Kasumi-1 (cell line): ENCODE data around the gene RBM14.
"Not testable (repeated sequence)": the region's sequence is repeated elsewhere in the genome, so short reads cannot be mapped to it uniquely, and the experiment has no call there.

Experiments
- DNase-seq, 2 experiments: peaks; one replicate each; lab custom pipeline; 2025; lab: John Stamatoyannopoulos, UW

Gene RBM14, protein sequence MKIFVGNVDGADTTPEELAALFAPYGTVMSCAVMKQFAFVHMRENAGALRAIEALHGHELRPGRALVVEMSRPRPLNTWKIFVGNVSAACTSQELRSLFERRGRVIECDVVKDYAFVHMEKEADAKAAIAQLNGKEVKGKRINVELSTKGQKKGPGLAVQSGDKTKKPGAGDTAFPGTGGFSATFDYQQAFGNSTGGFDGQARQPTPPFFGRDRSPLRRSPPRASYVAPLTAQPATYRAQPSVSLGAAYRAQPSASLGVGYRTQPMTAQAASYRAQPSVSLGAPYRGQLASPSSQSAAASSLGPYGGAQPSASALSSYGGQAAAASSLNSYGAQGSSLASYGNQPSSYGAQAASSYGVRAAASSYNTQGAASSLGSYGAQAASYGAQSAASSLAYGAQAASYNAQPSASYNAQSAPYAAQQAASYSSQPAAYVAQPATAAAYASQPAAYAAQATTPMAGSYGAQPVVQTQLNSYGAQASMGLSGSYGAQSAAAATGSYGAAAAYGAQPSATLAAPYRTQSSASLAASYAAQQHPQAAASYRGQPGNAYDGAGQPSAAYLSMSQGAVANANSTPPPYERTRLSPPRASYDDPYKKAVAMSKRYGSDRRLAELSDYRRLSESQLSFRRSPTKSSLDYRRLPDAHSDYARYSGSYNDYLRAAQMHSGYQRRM

DNA sequence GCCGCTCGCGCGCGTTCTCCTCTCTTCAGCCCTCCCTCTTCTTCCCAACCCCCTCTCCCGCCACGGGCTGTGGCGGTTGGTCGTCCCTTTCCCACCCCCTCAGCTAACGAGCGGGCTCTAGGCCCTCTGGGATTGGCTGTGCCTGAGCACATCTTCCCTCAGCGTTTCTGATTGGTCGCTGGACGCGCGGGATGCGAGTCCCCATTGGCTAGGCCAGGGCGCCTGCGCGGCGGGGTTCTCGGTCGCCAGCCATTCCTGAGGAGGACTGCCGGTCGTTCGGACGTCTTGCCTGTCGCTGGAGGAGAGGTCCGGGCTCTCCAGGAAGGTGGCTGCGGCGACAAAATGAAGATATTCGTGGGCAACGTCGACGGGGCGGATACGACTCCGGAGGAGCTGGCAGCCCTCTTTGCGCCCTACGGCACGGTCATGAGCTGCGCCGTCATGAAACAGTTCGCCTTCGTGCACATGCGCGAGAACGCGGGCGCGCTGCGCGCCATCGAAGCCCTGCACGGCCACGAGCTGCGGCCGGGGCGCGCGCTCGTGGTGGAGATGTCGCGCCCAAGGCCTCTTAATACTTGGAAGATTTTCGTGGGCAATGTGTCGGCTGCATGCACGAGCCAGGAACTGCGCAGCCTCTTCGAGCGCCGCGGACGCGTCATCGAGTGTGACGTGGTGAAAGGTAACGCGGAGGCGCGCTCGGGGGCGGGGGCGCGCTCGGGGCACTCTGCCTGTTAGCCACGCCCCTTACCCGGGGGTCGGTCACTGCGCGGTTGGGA, at the start of gene RBM14:
TSS of gene RBM14 (plus strand) at position 252 of the 776 bp plus-strand sequence. CDS start at position 343, 91 bp downstream.
- peak; percentile 98 for DNase-seq

DNA sequence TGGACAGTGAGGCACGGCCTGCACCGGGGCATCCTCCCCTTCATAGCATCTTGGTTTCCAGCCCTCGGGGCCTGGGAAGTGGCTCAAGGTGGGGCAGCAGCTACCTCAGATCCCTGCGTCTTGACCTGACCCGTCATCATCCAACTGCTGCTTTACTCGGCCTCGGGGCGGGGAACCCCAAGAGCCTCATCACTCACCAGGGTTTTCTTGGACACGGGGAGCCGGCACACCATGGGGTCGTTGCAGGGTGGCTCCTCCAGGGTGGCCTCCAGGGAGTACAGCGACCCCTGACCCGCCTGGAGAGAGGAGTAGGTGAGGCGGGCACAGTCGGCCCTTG, 48.7 kb upstream of the RBM14 start:
- DNase-seq = no peak

DNA sequence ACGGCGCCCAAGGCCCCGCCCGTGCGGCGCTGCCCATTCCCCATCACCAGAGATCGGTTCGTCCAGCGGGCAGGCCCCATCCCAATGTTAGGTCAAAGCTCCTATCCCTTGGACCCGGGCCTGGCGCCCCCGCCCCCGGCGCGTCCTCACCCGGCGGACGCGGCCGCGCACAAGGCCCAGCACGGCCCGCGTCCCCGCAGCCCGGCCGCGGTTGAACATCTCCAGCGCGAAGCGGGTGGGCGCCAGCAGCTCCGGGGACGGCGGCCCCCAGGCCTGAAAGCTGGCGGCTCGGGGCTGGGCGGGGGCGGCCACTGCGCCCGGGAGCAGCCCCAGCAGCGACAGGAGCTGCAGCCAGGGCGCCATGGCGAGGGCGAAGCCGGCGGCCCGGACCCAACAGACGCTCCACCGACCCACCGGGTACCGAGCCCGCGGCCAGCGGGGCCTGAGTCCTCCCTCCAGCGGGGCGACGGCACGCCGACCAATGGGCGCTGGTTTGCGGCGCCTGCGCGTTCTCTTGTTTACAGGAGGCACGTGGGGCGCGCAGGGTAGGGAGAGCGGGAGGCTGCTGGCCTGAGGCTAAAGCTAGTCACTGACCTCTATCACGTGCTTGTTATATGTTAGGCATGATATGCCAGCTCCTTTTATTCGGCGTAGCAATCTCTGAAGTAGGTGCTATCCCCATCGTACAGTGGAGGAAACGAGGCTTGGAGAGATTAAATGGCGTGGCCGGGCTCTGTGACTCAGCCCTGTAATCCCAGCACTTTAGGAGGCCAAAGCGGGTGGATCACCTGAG, 48.1 kb upstream of the RBM14 start, which contains the start of gene CTSF:
TSS of gene CTSF (minus strand) at position 483 of the 793 bp plus-strand sequence. CDS start at position 363, 120 bp downstream.
- DNase-seq = peak; percentile 33 to 57

DNA sequence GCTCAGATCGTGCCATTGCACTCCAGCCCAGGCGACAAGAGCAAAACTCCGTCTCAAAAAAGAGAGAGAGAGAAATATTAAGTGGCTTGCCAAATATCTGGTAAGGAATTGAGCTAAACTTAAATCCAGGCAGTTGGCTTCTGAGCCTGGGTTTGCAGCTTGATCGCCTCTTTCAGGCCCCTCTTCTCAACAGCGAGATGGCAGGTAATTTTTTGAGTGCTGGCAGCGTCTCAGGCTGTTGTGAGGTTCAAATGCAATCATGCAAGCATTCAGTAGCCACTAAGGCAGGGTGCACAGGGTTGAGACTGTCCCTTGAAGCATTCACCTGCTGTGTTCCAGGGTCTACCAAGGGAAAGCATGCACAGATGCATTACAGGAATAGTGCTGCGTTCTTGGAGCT, 47.4 kb upstream of the RBM14 start:
- no peak for DNase-seq

DNA sequence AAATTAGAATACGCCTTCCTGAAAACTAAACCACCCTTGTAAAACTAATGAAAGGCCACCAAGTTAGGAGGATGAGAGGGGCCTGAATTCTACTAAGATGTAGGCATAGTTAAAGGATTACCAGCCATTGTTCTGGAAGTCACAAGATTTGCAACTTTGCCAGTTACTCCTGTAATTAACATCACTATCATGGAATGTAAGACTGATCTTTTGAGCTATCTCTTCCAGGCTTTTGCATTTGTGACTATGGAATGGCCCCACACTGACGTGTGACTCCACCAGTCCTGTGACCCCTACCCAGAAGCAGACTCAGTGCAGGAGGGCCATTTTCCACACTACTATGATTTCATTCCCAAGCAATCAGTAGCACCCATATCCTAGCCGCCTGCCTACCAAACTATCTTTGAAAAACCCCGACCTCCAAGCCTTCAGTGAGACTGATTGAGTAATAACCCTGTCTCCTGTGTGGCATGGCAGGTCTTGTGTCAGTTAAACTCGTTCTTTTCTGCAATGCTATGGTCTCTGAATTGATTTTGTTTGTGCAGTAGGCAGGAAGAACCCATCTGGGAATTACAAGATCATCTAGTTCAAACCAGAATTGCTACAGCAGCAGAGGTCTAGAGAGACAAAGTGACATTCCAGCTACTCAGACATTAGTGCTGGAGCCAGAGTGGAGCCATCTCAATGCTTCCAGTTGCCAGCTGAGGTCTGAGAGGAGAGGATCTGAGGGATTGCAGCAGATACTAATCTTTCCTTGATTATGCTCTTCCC, 46.2 kb upstream of the RBM14 start:
- DNase-seq = no peak

DNA sequence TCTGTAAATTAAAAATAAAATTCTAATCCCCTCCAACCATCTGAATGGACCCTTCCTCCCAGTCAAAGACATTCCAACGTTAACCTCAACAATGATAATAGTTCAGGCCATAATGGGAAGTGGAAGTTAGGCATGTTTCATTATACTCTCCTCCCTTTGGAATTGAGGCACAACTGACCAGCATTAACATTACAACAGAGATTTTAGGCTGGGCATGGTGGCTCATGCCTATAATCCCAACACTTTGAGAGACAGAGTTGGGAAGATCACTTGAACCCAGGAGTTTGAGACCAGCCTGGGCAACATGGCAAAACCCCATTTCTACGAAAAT, 45.6 kb upstream of the RBM14 start:
- DNase-seq = no peak

DNA sequence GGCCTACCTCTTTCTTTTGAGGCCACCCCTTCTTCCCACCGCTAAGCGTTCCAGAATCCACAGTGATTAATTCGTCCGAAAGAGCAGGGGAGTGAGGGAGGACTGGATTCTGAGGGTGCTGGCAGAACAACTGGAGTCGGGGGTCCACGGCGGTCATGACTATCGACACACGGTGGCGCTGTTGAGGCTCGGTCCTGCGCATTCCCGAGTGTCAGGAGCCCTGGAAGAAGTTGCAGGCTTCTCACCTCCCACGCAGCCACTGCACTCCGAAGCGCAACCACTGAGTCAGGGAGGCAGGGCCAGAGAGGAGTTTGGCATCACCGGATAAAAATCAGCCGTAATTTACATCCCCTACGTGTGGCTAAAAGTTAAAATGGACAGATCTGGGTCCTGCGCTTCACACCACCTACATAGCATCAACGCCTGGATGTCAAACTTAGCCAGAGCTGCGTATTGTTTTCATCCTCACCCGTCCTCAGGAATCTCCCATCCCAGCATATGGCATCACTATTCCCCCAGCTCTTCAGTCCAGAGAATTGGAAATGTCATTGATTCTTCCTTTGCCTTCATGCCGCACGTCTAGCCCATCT, 37.3 kb upstream of the RBM14 start:
- DNase-seq = peak; percentile 36 to 51

DNA sequence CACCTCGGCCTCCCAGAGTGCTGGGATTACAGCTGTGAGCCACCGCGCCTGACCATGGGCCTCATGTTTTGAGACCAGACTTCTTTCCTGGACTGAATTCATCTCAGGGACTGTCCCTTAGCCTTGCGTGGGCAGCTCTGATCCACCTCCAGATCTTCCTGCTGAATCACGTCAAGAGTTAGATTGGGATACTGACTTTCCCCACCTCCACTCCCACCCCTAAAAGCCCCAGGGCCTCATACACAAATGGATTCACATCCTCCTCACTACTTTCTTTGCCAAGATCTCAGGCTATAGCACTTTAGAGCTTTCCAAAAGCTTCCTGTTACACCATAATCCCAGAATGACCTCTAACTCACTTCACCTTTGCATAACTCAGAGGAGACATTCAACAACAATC, 35.6 kb upstream of the RBM14 start:
- no peak for DNase-seq

DNA sequence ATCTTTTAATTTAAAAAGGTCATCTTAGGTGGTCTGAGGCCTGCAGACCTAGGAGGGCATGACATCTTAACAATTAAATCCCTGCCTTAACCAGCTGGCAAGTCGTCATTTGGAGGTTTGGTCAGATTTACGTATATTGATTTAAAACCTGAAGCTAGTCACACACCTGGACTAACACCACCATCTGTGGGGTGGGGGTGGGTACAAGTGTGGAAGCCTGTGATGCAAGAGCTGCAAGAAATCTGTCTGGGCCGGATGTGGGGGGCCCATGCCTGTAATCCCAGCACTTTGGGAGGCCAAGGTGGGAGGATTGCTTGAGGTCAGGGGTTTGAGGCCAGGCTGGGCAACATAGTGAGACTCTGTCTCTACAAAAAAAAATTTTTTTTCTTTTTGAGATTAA, 35.2 kb upstream of the RBM14 start:
- DNase-seq = no peak

DNA sequence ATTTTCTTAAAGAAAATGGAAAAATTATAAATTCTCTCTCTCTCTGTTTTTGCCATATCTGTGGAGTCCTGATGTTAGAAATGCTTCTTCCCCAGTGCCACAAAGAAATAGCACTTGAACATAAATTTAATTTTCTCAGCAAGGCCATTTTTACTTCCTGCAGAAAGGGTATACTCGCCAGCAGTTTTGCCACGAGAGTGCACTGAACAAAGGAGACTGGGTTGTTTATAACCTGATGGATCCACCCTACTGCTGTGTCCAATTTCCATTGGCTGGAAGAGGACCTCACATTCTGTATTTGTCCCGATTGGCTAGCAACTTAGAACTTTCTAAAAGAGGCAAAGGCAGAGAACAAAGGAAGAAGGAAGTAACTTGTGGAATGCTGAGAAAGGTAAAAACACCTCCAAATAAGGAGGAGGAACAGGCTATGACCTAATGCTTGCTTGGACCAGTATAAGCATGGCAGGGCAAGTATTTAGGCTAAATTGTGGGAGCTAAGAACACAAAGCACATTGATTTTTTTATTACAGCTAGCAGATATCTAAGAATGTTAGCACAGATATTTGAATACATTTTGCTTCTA, 33.8 kb upstream of the RBM14 start:
- peak; percentile 14 to 21 for DNase-seq

DNA sequence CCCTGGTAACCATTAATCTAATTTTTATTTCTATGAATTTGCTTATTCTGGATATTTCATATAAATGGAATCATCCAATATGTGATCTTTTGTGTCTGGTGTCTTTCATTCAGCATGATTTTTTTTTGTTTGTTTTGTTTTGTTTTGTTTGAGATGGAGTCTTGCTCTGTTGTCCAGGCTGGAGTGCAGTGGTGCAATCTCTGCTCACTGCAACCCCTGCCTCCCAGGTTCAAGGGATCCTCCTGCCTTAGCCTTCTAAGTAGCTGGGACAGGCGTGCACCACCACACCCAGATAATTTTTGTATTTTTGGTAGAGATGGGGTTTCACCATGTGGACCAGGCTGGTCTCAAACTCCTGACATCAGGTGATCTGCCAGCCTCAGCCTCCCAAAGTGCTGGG, 31.0 kb upstream of the RBM14 start:
- DNase-seq = not testable (repeated sequence)

DNA sequence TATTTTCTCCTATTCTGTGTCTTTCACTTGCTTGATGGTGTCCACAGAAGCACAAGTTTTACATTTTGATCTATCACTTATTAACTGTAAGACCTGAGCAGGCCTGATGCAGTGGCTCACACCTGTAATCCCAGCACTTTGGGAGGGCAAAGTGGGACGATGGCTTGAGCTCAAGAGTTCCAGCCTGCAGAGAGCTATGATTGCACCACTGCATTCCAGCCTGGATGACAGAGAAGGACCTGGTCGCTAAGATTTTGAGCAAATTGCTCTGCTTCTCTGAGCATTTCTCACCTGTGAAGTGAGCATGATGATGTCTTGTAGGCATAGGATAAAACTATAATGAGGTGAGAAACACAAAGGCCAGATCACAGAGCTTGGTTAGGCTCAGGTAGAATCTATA, 30.3 kb upstream of the RBM14 start:
- DNase-seq = no peak

DNA sequence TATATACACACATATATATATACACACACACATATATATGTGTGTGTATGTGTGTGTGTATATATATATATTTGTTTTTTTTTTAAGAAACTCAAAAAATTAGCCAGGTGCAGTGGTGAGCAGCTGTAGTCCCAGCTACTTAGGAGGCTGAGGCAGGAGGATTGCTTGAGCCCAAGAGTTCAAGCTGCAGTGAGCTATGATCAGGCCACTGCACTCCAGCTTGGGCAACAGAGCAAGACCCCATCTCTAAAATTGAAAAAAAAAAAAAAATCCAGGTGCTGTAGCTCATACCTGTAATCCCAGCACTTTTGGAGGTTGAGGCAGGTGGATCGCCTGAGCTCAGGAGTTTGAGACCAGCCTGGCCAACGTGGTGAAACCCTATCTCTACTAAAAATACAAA, 27.1 kb upstream of the RBM14 start:
- not testable (repeated sequence) for DNase-seq

DNA sequence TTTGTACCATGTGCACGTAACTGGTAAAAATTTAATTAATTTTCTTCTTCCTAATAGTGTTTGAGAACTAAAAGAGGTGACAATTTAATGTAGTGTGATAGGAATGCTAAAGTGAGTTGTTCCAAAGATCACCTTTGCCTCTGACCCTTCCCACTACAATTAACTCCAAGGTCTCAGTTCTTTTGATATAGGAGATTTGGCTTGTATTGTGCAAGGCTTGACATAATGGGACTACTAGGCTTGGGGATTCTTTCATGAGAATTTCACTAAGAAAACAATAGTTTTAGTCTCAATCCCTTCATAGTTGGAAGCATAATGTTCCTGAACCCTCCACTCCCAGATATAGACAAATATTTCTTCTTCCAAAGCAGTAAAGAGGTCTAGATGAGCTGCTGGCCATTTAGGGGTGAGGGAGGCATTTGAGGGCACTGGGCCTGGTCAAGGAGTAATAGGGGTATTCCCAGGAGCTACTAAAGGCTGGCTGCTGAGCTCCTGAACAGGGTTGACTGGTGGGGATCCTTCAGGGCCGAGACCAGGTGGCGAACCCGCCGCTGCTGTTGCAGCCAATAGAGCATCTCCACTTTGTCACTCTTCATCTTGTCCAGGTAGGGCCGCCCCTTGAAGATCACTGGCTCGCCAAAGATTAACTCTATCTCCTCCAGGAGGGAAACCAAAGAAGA, 26.3 kb upstream of the RBM14 start:
- DNase-seq = no peak

DNA sequence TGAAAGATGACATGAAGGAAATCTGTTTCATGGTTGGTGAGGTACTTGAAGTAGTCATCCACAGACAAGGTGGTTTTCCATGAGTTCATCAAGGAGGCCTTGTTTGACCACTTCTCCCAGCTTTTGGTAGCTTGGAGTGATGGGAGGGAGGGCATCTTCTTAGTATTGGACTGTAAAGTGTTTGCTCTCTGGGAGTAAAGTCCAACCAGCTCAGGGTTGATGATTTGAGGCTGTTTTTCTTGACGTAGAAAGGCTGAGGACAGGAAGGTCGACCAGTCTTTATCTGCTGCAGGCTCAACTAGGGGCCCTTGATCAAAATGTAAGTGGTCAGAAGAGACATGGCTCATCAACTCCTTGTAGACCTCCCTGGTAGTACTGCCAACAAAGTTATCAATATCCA, 25.3 kb upstream of the RBM14 start:
- DNase-seq = no peak

DNA sequence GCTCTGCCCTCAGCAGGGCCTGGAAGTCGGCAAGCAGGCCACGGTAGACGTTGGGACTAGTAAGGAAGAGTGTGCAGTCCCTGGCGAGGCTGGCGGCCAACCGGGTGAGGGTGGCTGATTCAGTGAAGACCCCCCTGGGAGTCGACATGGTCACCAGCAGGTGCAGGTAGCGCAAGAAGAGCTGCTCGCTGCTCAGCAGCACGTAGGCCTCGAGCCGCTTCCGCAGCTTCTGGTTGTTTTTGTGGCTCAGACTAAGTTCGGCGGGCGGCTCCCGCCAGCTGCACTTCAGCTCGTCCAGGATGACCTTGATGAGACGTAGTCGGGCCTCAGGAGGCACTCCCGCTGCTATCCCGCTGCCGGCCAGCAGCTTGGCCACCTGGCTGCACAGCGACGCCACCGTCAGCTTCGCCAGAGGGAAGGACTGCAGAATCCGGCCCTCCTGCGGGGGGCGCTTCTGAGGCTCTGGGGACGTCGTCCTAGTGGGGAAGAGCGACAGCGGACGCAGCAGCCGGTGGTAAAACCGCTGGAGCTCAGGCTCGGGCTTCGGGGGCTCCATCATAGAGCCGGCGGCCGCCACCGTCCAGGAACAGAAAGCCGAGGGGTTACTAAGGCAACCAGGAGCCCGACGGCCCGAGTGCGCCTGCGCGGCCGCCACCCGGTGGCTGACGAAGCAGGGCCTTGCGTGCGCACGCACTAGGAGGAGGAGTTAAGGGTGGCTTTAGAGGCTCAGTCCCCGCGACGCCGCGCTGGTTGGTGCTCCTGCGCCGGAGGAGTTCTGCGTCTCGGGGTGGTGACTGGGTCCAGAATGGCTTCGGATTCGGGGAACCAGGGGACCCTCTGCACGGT, 23.8 kb upstream of the RBM14 start, which contains the start of the genes CCDC87 and CCS:
TSS of gene CCDC87 (minus strand) at position 607 of the 846 bp plus-strand sequence. CDS start at position 559, 48 bp downstream.
TSS of gene CCS (plus strand) at position 729 of the 846 bp plus-strand sequence. CDS start at position 806, 77 bp downstream.
- peak; percentile 92 to 94 for DNase-seq

DNA sequence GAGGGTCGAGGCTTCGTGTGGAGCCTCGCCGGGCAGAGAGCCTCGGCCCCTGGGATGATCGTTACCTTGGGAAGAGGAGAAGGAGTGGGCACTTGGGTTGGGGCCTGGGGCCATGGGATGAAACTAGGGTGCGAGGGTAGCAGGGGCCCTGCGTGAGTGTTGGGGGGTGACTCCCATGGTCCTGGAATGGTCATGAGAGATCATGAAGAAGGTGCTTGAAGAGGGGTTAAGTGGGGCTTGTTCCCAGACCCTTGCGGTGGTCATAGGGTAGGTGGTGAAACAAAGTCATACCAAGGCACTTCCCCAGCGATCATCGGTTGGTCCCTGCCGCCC, 23.2 kb upstream of the RBM14 start:
- DNase-seq = no peak

DNA sequence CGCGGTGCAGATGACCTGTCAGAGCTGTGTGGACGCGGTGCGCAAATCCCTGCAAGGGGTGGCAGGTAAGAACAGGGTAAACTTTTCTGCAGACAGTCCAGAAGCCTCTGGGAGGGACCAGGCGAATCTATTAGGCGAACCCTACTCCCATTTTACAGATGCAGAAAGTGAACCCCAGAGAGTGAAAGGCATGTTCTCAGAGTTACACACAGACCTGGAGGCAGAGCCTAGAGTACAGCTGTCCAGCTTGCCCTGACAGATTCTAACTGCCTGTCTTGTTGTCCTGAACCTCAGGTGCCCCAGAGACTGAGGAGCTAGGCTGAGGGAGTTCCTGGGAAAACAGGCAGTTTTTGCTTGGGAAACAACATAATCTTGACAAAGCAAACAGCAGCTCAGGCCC, 22.8 kb upstream of the RBM14 start:
- no peak for DNase-seq
